ENCODE data around the gene PRDX3. TPM values are rescaled to one million over a fixed set of nuclear protein-coding genes. Genes with fewer than 3 reads are reported as not detected.

The PRDX3 gene
- total RNA-seq (2012; rRNA removed) (169 and 195 TPM in 2 replicates), polyA plus RNA-seq (2012; rRNA removed) (173 and 187 TPM in 2 replicates), Bru-seq, nascent RNA (percentile 84 among the genes with signal in this experiment), BruChase-seq, experiment 1, labeled RNA remaining after a 6-hour chase (percentile 89 among the genes with signal in this experiment), BruChase-seq, experiment 2, labeled RNA remaining after a 2-hour chase (percentile 77 among the genes with signal in this experiment)
- 60.3 and 63.2 TPM in 2 replicates for polyA plus RNA-seq (2012; cell fraction: cytosol; rRNA removed)
- polyA plus RNA-seq (2012; cell fraction: nucleus; rRNA removed; ENCODE audit: low replicate concordance), result 17.7 and 85.4 TPM in 2 replicates
- long read RNA-seq, transcript PRDX3-201 (7 exons, 1,591 nt), result major isoform, 354 of 374 reads
- long read RNA-seq, partial matches to known transcripts, result 4 of 374 reads
- long read RNA-seq, other reads (novel, unspliced or antisense), result 14 of 374 reads

- dilution Hi-C loops (cut with HindIII; ENCODE audit: low sequenced_read_pairs, unreplicated experiment) (no loop called here), intact Hi-C loops (cut with micrococcal nuclease) (loop anchor here (1.0 kb wide), 1 partner anchor 98 kb away; the partner anchor contains the start of gene EIF3A), in situ Hi-C loops (cut with MboI; ENCODE audit: low sequenced_read_pairs) (loop anchor here (25.0 kb wide), 2 partner anchors 441 to 684 kb away; partner anchors contain the start of gene MCMBP)
- H2BK15ac ChIP-seq (ENCODE audit: low read depth, low read length), result peak within 1 kb of the TSS; percentile 81
- H3K79me1 ChIP-seq (ENCODE audit: low read depth in 1 of 2, low read length in 2 of 2), result peaks cover 31 to 44% of the 10 kb centered on the region in 2 experiments
- peak within 1 kb of the TSS; percentile 64 for H2BK20ac ChIP-seq (ENCODE audit: low read depth, low read length)
- H4K20me1 ChIP-seq (ENCODE audit: insufficient read depth, low read length), result no peaks in the 10 kb centered on the region
- H3K4me1 ChIP-seq (ENCODE audit: control insufficient read depth, insufficient read depth, low read length), result peaks cover 3% of the 10 kb centered on the region
- H4K8ac ChIP-seq (ENCODE audit: low read depth in 2 of 2, low read length in 2 of 2), result peak within 1 kb of the TSS; percentile 88 to 99
- peak within 1 kb of the TSS; percentile 99 for H3K9ac ChIP-seq (ENCODE audit: low read depth, low read length)
- peak within 1 kb of the TSS; percentile 99 for H4K5ac ChIP-seq (ENCODE audit: low read depth, low read length)
- peak within 1 kb of the TSS; percentile 90 for H3K4me3 ChIP-seq (ENCODE audit: insufficient read depth, low read depth, low read length)
- CTCF ChIA-PET, result no interaction called here
- peak within 1 kb of the TSS; percentile 99 for H3K27ac ChIP-seq (ENCODE audit: insufficient read depth, low read length)
- peak within 1 kb of the TSS; percentile 100 for H3K14ac ChIP-seq (replicated peaks; ENCODE audit: low read depth, low read length)
- H3K27me3 ChIP-seq (ENCODE audit: control insufficient read depth, insufficient read depth, low read length), result no peaks in the 10 kb centered on the region
- peaks cover 10% of the 10 kb centered on the region for H3K36me3 ChIP-seq (ENCODE audit: control insufficient read depth, insufficient read depth, low read length)
- H2BK120ac ChIP-seq (ENCODE audit: low read depth, low read length), result peak within 1 kb of the TSS; percentile 93
- H2AK5ac ChIP-seq (ENCODE audit: low read depth, low read length), result peak within 1 kb of the TSS; percentile 99
- TF ChIP-seq MAZ (IDR thresholded peaks at IDR 0.05; ENCODE audit: borderline replicate concordance, low read depth, low read length), result peak; percentile 79; the same call in 1 of the 2 replicates
- 0 out of 2 replicates have a peak, but pooled peaks have one; percentile 13 for TF ChIP-seq CTCF (conservative IDR thresholded peaks at IDR 0.05; ENCODE audit: low read depth, low read length)
- TF ChIP-seq MXI1 (IDR thresholded peaks at IDR 0.05; ENCODE audit: borderline replicate concordance, low read depth, low read length), result no peak; the same call in 1 of the 2 replicates
- TF ChIP-seq NFE2L2 (IDR thresholded peaks at IDR 0.05; ENCODE audit: low read depth, low read length), result no peak
- peak; percentile 3; the same call in 1 of the 2 replicates for TF ChIP-seq RAD21 (IDR thresholded peaks at IDR 0.05; ENCODE audit: low read length)
- no peak for TF ChIP-seq RFX5 (IDR thresholded peaks at IDR 0.05; ENCODE audit: low read depth, low read length)
- peak; percentile 55; the same call in 1 of the 2 replicates for TF ChIP-seq USF2 (IDR thresholded peaks at IDR 0.05; ENCODE audit: low read depth, low read length)
- TF ChIP-seq SMC3 (IDR thresholded peaks at IDR 0.05; ENCODE audit: low read depth, low read length), result no peak
- TF ChIP-seq RCOR1 (IDR thresholded peaks at IDR 0.05; ENCODE audit: insufficient replicate concordance, low read length), result no peak
- TF ChIP-seq POLR2A (IDR thresholded peaks at IDR 0.05; ENCODE audit: low read depth, low read length), result peak; percentile 93
- H2BK5ac ChIP-seq (ENCODE audit: low read depth, low read length, poor library complexity, severe bottlenecking), result peak within 1 kb of the TSS; percentile 98
- no peaks in the 10 kb centered on the region for H3K9me3 ChIP-seq (ENCODE audit: control insufficient read depth, insufficient read depth, low read length)
- H3K18ac ChIP-seq (ENCODE audit: low read depth, low read length), result peak within 1 kb of the TSS; percentile 97
- BruUV-seq (replicated peaks), result TSS peak; percentile 75
- H3K4ac ChIP-seq (ENCODE audit: low read depth, low read length), result peak within 1 kb of the TSS; percentile 98
- DNase-seq (peak; percentile 83), ATAC-seq (ENCODE audit: low read depth) (peak; percentile 99)
- 0% methylated on average over 26 of the region's 45 CpGs; no CpG with 5 or more reads in 1 of the 2 experiments for WGBS, 2 experiments (ENCODE audit: extremely low coverage in 2 of 2, insufficient read length in 1 of 2)
- POLR2A ChIA-PET (ENCODE audit: unreplicated experiment), result no interaction called here
- H3K4me2 ChIP-seq (ENCODE audit: low read depth, low read length), result peak within 1 kb of the TSS; percentile 96
- peak within 1 kb of the TSS; percentile 95 for H3K23ac ChIP-seq (ENCODE audit: low read depth, low read length)
- H3K9me1 ChIP-seq (ENCODE audit: insufficient read depth, low read length), result peaks cover 10% of the 10 kb centered on the region
- H4K91ac ChIP-seq (ENCODE audit: insufficient read depth, low read depth, low read length), result peak within 1 kb of the TSS; percentile 91
- H2AFZ ChIP-seq (replicated peaks; ENCODE audit: low read length, poor library complexity), result peak within 1 kb of the TSS; percentile 94
- peak within 1 kb of the TSS; percentile 95 for H2AK9ac ChIP-seq (replicated peaks; ENCODE audit: low read depth, low read length, poor library complexity)
- peak within 1 kb of the TSS; percentile 97 for H3K56ac ChIP-seq (ENCODE audit: extremely low read depth, insufficient read depth, low read length)
Observed at GRCh38 chr10:119178372-119179119, at the start of gene PRDX3. Gene PRDX3, minus strand, starts transcription at chr10:119178812. Its CDS starts 22 bp downstream, at chr10:119178790.
